DLD1 (cell line): Measurements from ENCODE around the gene DCK.
"Not testable (repeated sequence)": the region's sequence is repeated elsewhere in the genome, so short reads cannot be mapped to it uniquely, and the experiment has no call there.

Experiments used
- in situ Hi-C: cut with HindIII; loops from 2 replicates; pipeline ENCODE4 v1.10.0; 2017; ENCODE audit warnings: low sequenced_read_pairs

DCK gene

GRCh38 chr4:70997546-70997945 is 4.1 kb downstream of the DCK start:
- in situ Hi-C loops: loop anchor here (10.0 kb wide), 1 partner anchor 253 kb away; no protein-coding TSS in a partner anchor

- in situ Hi-C loops: loop anchor here (10.0 kb wide), 1 partner anchor 255 kb away; no protein-coding TSS in a partner anchor
These were observed 6.2 kb downstream of the DCK start for GRCh38 chr4:70999639-71000038.

GRCh38 chr4:71001363-71001762 is 7.9 kb downstream of the DCK start:
- in situ Hi-C loops: not testable (repeated sequence)

GRCh38 chr4:71004281-71004851 is 10.9 kb downstream of the DCK start:
- in situ Hi-C loops: no loop called here

- in situ Hi-C loops: not testable (repeated sequence)
These were observed 11.6 kb downstream of the DCK start for GRCh38 chr4:71005025-71005424.

GRCh38 chr4:71006203-71006907 is 12.9 kb downstream of the DCK start:
- in situ Hi-C loops: no loop called here

GRCh38 chr4:71008196-71008595 is 14.7 kb downstream of the DCK start:
- in situ Hi-C loops: no loop called here

GRCh38 chr4:71009086-71009485 is 15.6 kb downstream of the DCK start:
- in situ Hi-C loops: no loop called here

- in situ Hi-C loops: no loop called here
These were observed 16.6 kb downstream of the DCK start for GRCh38 chr4:71009890-71010588.

GRCh38 chr4:71011451-71011850 is 18.0 kb downstream of the DCK start:
- in situ Hi-C loops: no loop called here

GRCh38 chr4:71017391-71017790 is 23.9 kb downstream of the DCK start:
- in situ Hi-C loops: not testable (repeated sequence)

- in situ Hi-C loops: no loop called here
These were observed 27.2 kb downstream of the DCK start for GRCh38 chr4:71020611-71021010.

GRCh38 chr4:71025654-71026053 is 32.2 kb downstream of the DCK start:
- in situ Hi-C loops: no loop called here

GRCh38 chr4:71026086-71026485 is 32.6 kb downstream of the DCK start:
- in situ Hi-C loops: no loop called here

- in situ Hi-C loops: no loop called here
These were observed 34.2 kb downstream of the DCK start for GRCh38 chr4:71027611-71028010.

- in situ Hi-C loops: no loop called here
These were observed 36.1 kb downstream of the DCK start for GRCh38 chr4:71029504-71029903.

GRCh38 chr4:71032106-71032505 is 38.7 kb downstream of the DCK start:
- in situ Hi-C loops: not testable (repeated sequence)

- in situ Hi-C loops: no loop called here
These were observed 51.8 kb downstream of the DCK start for GRCh38 chr4:71045256-71045655.

- in situ Hi-C loops: no loop called here
These were observed 55.9 kb downstream of the DCK start for GRCh38 chr4:71049395-71049794.

- in situ Hi-C loops: no loop called here
These were observed 57.4 kb downstream of the DCK start for GRCh38 chr4:71050809-71051208.

GRCh38 chr4:71052034-71052433 is 58.6 kb downstream of the DCK start:
- in situ Hi-C loops: no loop called here

GRCh38 chr4:71052716-71053115 is 59.3 kb downstream of the DCK start:
- in situ Hi-C loops: no loop called here
